ENCODE results near the gene LEFTY1. TPM values are rescaled to one million over a fixed set of nuclear protein-coding genes. Genes with fewer than 3 reads are reported as not detected.
A peak's percentile ranks its signal among the peaks of the same experiment; 100 is the strongest.

LEFTY1 gene
- total RNA-seq, 2 experiments from 2014 or later = 0.09 to 1.0 TPM

DNA sequence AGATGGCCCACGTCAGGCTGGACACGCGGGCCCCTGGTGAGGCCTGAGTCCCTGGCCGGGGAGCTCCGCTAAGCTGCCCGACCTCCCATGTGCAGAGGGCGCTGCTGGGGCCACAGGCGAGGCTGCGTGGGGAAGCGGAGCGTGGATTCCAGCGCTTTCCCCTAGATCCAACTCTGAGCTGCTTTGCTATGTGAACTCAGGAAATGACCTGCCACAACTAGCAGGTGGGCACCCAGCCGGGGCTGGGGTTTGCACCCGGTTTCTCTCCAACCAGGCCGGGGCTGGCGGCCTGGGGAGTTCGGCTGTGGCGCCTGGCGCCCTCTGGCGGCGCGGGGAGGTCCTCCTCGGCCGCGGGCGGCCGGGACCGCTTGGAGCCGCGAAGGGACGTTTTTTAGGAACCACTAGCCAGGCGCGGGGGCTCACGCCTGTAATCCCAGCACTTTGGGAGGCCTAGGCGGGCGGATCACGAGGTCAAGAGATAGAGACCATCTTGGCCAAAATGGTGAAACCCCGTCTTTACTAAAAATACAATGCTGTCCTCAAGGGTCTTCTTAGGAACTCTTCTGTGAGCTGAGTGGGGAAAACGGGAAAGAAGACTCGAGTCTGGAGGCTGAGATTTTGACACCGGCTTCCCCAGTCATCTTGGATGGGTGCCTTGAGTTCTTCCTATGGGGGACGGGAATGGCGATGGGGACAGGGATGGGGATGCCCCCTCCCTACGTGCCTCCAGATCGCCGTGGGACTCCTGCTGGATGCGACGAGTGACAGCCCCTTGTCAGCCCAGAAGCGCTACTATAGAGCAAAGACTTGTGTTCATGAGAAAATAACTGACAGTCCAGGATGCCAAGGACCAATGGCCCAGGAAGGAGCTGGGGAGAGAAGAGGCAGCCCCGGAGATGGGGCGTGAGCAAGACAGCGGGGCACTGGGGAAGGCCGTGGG, 22.5 kb upstream of the LEFTY1 start:
- H3K4me2 ChIP-seq (ENCODE audit: low read length) = no peak overlapping the region; the same call in 1 of the 2 replicates
- intact Hi-C loops (cut with micrococcal nuclease; ENCODE audit: unreplicated experiment) = loop anchor here (2.0 kb wide), 2 partner anchors 63 to 135 kb away; partner anchors contain the start of gene SRP9
- TF ChIP-seq, protein P1, sequence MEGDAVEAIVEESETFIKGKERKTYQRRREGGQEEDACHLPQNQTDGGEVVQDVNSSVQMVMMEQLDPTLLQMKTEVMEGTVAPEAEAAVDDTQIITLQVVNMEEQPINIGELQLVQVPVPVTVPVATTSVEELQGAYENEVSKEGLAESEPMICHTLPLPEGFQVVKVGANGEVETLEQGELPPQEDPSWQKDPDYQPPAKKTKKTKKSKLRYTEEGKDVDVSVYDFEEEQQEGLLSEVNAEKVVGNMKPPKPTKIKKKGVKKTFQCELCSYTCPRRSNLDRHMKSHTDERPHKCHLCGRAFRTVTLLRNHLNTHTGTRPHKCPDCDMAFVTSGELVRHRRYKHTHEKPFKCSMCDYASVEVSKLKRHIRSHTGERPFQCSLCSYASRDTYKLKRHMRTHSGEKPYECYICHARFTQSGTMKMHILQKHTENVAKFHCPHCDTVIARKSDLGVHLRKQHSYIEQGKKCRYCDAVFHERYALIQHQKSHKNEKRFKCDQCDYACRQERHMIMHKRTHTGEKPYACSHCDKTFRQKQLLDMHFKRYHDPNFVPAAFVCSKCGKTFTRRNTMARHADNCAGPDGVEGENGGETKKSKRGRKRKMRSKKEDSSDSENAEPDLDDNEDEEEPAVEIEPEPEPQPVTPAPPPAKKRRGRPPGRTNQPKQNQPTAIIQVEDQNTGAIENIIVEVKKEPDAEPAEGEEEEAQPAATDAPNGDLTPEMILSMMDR (conservative IDR thresholded peaks at IDR 0.05; ENCODE audit: low read length) = peak; percentile 32; the same call in 1 of the 2 replicates
- no peak for TF ChIP-seq EZH2phosphoT487 (IDR thresholded peaks at IDR 0.05; ENCODE audit: borderline replicate concordance, low read depth, low read length)
- H3K9me3 ChIP-seq (ENCODE audit: low read length) = no peaks in the 10 kb centered on the region
- no peak overlapping the region for H3K4me3 ChIP-seq (ENCODE audit: low read depth, low read length, poor library complexity, severe bottlenecking)
- POLR2A ChIA-PET = no interaction called here
- no peak for DNase-seq (ENCODE audit: low spot score)
- H3K36me3 ChIP-seq (ENCODE audit: insufficient read depth, low read length) = peaks cover under 1% of the 10 kb centered on the region; the same call in 1 of the 2 replicates
- no TSS peak for BruUV-seq (replicated peaks)
- no peak overlapping the region for H3K27ac ChIP-seq (ENCODE audit: low read depth, low read length, poor library complexity, severe bottlenecking)
- no peaks in the 10 kb centered on the region for H4K20me1 ChIP-seq (ENCODE audit: insufficient read depth, low read length)
- H3K9me2 ChIP-seq (ENCODE audit: insufficient read depth, low read length) = no peaks in the 10 kb centered on the region
- no peaks in the 10 kb centered on the region for H3K79me2 ChIP-seq (ENCODE audit: insufficient read depth, low read depth, low read length)
- no peak overlapping the region for H2AFZ ChIP-seq (ENCODE audit: low read length)
- CTCF ChIA-PET (ENCODE audit: unreplicated experiment) = interaction anchor here (0.8 kb wide), 1 partner anchor 134 kb away, joined by 3 read pairs; the partner anchor contains the start of gene SRP9
- peaks cover 25% of the 10 kb centered on the region for H3K4me1 ChIP-seq (ENCODE audit: insufficient read depth, low read length, poor library complexity, severe bottlenecking)

DNA sequence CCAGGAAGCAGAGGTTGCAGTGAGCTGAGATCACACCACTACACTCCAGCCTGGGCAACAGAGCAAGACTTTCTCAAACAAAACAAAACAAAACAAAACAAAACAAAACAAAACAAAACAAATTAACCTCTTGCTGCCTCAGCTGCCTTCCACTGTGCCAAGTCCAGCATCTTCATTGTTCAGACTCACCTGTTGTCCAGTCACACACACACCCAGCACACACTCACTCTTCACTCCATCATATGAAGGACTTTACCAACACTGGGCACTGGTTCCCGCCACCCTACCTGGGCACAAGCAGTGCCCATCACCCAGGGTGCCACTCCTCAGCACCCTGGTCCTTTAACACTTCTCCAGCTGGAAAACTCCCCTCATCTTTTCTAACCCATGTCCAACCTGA, 20.5 kb upstream of the LEFTY1 start:
- H4K20me1 ChIP-seq (ENCODE audit: insufficient read depth, low read length) = no peaks in the 10 kb centered on the region
- H3K9me2 ChIP-seq (ENCODE audit: insufficient read depth, low read length) = no peaks in the 10 kb centered on the region
- H3K36me3 ChIP-seq (ENCODE audit: insufficient read depth, low read length) = no peaks in the 10 kb centered on the region
- intact Hi-C loops (cut with micrococcal nuclease; ENCODE audit: unreplicated experiment) = no loop called here
- H2AFZ ChIP-seq (ENCODE audit: low read length) = 0 out of 2 replicates have a peak overlapping the region, but pooled peaks have one; percentile 15
- no peak overlapping the region for H3K4me3 ChIP-seq (ENCODE audit: low read depth, low read length, poor library complexity, severe bottlenecking)
- ChIA-PET POLR2A (interaction anchor here (0.9 to 1.4 kb wide), 3 partner anchors 11 to 40 kb away, joined by 3 to 4 read pairs (median 3); no protein-coding TSS in a partner anchor), CTCF (ENCODE audit: unreplicated experiment) (no interaction called here)
- no peak for DNase-seq (ENCODE audit: low spot score)
- H3K79me2 ChIP-seq (ENCODE audit: insufficient read depth, low read depth, low read length) = no peaks in the 10 kb centered on the region
- TF ChIP-seq, protein P1 (conservative IDR thresholded peaks at IDR 0.05; ENCODE audit: low read length) = no peak
- no peak for TF ChIP-seq EZH2phosphoT487 (IDR thresholded peaks at IDR 0.05; ENCODE audit: borderline replicate concordance, low read depth, low read length)
- H3K4me2 ChIP-seq (ENCODE audit: low read length) = peak overlapping the region; percentile 53
- H3K27ac ChIP-seq (ENCODE audit: low read depth, low read length, poor library complexity, severe bottlenecking) = no peak overlapping the region
- H3K9me3 ChIP-seq (ENCODE audit: low read length) = no peaks in the 10 kb centered on the region
- peaks cover 25% of the 10 kb centered on the region for H3K4me1 ChIP-seq (ENCODE audit: insufficient read depth, low read length, poor library complexity, severe bottlenecking)
- no TSS peak for BruUV-seq (replicated peaks)

Data from OCI-LY7 (cell line).